ENCODE data around the gene BPGM. TPM values are rescaled to one million over a fixed set of nuclear protein-coding genes. Genes with fewer than 3 reads are reported as not detected.

BPGM gene
- total and polyA plus RNA-seq, 9 of the 15 experiments (the other 6 are each of a cell fraction or from before 2014, with no cell fraction given), result 14.1 to 46.1 (median 21.2) TPM

- TF ChIP-seq REST (IDR thresholded peaks at IDR 0.05; ENCODE audit: borderline replicate concordance) (peak; percentile 93), REST (CRISPR knock-in tag; IDR thresholded peaks at IDR 0.05; ENCODE audit: low read depth) (no peak), SMC3 (conservative IDR thresholded peaks at IDR 0.05; ENCODE audit: insufficient read depth, low read depth, low read length) (peak; percentile 98), ATF1 (CRISPR knock-in tag; IDR thresholded peaks at IDR 0.05) (no peak), ATF1 (tag; IDR thresholded peaks at IDR 0.05) (no peak), SMARCB1 (IDR thresholded peaks at IDR 0.05; ENCODE audit: insufficient read length, low read depth) (no peak), ZBTB43 (CRISPR knock-in tag; IDR thresholded peaks at IDR 0.05) (no peak), MEIS2 (IDR thresholded peaks at IDR 0.05; ENCODE audit: partially characterized antibody) (peak; percentile 24), PKNOX1 (IDR thresholded peaks at IDR 0.05) (peak; percentile 69), MYNN (IDR thresholded peaks at IDR 0.05) (no peak), MYNN (CRISPR knock-in tag; IDR thresholded peaks at IDR 0.05) (no peak), RBM17 (IDR thresholded peaks at IDR 0.05; ENCODE audit: borderline replicate concordance, low read depth, low read length) (no peak), PTRF (tag; IDR thresholded peaks at IDR 0.05) (no peak), ZNF165 (CRISPR knock-in tag; IDR thresholded peaks at IDR 0.05; ENCODE audit: borderline replicate concordance) (no peak)
- TF ChIP-seq, protein P1, sequence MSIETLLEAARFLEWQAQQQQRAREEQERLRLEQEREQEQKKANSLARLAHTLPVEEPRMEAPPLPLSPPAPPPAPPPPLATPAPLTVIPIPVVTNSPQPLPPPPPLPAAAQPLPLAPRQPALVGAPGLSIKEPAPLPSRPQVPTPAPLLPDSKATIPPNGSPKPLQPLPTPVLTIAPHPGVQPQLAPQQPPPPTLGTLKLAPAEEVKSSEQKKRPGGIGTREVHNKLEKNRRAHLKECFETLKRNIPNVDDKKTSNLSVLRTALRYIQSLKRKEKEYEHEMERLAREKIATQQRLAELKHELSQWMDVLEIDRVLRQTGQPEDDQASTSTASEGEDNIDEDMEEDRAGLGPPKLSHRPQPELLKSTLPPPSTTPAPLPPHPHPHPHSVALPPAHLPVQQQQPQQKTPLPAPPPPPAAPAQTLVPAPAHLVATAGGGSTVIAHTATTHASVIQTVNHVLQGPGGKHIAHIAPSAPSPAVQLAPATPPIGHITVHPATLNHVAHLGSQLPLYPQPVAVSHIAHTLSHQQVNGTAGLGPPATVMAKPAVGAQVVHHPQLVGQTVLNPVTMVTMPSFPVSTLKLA (conservative IDR thresholded peaks at IDR 0.05), result peak in 1 of 2 experiments; percentile 17; a peak in 1 of 4 replicates
These were observed 13.6 kb upstream of the BPGM start (continued) for GRCh38 chr7:134632937-134633540.

Data from K562 (cell line).